Stimulated activated naive CD8-positive, alpha-beta T cell treated with anti-CD3 and anti-CD28 coated beads, Interleukin-15, amount 100 ng/mL, for 72 hours (primary cell): Measurements from ENCODE around the gene OXTR.

ENCODE experiments used
- ATAC-seq: fragments of 150-1000 bp; cut with Tn5 transposase; 2 replicates; pipeline ENCODE4 v1.10.0; 2021; ENCODE audit warnings: mild to moderate bottlenecking, moderate library complexity
- DNase-seq, 2 donors: peaks; one replicate each; pipeline ENCODE4 v3.0.0; 2021 to 2022
- H3K27ac Mint-ChIP-seq, 2 donors: one replicate each; pipeline ENCODE4 v1.8.0; 2022; ENCODE audit warnings: mild to moderate bottlenecking in 2 of 2, mixed read lengths in 2 of 2, moderate library complexity in 2 of 2
- H3K27me3 Mint-ChIP-seq: one replicate; pipeline ENCODE4 v1.8.0; 2022; ENCODE audit warnings: mixed read lengths
- H3K4me1 Mint-ChIP-seq: one replicate; pipeline ENCODE4 v1.8.0; 2022; ENCODE audit warnings: mild to moderate bottlenecking, mixed read lengths
- H3K4me3 Mint-ChIP-seq, 2 donors: one replicate each; pipeline ENCODE4 v1.8.0; 2022; ENCODE audit warnings: mild to moderate bottlenecking in 2 of 2, mixed read lengths in 2 of 2, moderate library complexity in 1 of 2
- H3K9me3 Mint-ChIP-seq, 2 donors: one replicate each; pipeline ENCODE4 v1.8.0; 2022; ENCODE audit warnings: mixed read lengths in 2 of 2

The OXTR gene

DNA sequence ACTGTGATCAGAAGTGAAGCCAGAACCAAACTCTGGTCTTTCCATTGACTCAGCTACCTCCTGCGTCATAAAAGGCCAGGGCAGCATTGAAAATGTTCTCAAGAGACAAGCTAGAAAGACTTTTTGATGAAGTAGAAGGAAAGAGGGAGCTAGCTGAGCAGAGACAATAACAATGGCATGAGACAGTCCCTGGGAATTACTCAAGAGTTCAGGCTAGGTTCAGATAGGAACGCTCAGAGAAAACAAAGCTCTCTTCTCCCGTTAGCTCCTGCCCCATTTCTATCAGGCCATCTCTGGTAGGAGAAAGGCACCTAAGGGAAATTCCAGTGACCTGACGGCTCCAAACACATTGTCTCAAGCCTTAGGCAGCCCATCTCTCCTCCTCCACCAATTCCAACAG lies 7.0 kb upstream of the OXTR start:
- H3K9me3 Mint-ChIP-seq, result no peaks in the 10 kb centered on the region
- H3K27ac Mint-ChIP-seq, result no peak overlapping the region
- peaks cover 46% of the 10 kb centered on the region for H3K27me3 Mint-ChIP-seq
- H3K4me3 Mint-ChIP-seq, result no peak overlapping the region
- H3K4me1 Mint-ChIP-seq, result no peaks in the 10 kb centered on the region
- ATAC-seq, result no peak
- DNase-seq, result no peak

DNA sequence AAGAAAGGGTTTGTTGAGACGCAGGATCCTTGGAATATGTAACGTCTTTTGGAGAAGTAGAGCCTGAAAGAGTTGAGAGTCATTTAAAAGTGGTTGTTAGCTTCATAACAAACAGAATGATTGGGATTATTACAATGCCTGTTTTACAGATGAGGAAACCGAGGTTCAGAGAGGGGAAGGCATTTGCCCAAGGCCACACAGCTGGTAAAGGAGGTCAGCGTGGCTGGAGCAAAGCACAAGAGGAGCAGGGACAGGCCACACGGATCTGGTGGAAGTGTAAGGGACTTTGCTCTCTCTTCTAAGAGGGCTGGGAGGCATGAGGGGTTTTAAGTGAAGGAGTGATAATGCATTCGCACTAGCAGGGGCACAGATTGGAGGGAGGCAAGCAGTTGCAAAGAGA lies 6.2 kb upstream of the OXTR start:
- Mint-ChIP-seq H3K9me3 (no peaks in the 10 kb centered on the region), H3K4me3 (no peak overlapping the region), H3K27me3 (peaks cover 54% of the 10 kb centered on the region), H3K27ac (peak overlapping the region in 1 of 2 donors; percentile 56), H3K4me1 (no peaks in the 10 kb centered on the region)
- ATAC-seq (no peak), DNase-seq (no peak)

DNA sequence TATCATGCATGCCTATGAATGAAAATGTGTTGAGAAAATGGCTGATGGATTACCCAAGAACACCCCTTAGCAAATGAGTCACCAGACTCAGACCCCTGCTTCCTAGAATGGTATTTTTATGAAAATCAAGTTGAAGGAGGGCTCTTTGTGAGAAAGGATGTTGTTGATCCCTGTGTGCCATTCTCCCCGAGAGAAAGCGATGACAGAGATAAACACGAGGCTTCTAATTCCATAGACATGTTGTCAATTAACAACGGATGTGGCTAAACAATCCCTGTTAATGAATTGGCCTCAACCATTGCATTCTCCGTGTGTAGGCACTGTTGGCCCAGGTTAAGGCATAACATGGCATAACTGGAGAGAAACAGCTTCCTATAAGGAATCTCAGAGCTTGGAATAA lies 5.8 kb upstream of the OXTR start:
- Mint-ChIP-seq H3K4me1 (no peaks in the 10 kb centered on the region), H3K27ac (no peak overlapping the region), H3K4me3 (no peak overlapping the region), H3K27me3 (peaks cover 58% of the 10 kb centered on the region), H3K9me3 (no peaks in the 10 kb centered on the region)
- ATAC-seq (no peak), DNase-seq (no peak)

DNA sequence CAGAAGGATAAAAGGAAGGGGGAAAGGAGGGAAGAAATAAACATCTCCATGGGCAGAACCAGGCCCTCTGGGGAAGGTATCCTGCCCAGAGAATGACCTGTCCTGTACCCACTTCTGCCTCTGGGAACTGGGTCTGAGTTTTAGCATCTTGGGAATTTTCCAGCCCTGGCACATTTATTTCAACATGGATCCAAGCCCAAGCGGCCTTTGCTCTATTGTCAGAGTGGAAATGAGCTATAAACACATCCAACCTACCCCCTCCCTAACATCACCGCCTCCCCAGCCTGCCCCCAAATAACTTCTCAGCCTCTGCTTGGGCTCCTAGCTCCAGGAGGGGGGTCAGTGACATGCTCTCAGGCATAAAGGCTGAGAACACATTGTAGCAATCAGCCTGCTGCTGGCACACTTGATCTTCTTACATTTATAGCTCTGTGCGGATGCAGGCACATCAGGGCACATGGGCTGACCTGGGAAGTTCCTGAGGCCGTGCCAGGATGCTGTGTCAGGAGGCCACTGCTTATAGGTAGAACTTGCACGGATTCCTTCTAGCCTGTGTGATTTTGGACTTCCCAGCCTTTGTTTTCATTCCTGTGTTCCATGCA lies 4.6 kb upstream of the OXTR start:
- Mint-ChIP-seq H3K27ac (no peak overlapping the region), H3K4me3 (no peak overlapping the region), H3K4me1 (peaks cover 7% of the 10 kb centered on the region), H3K27me3 (peaks cover 69% of the 10 kb centered on the region), H3K9me3 (no peaks in the 10 kb centered on the region)
- no peak for DNase-seq
- no peak for ATAC-seq

DNA sequence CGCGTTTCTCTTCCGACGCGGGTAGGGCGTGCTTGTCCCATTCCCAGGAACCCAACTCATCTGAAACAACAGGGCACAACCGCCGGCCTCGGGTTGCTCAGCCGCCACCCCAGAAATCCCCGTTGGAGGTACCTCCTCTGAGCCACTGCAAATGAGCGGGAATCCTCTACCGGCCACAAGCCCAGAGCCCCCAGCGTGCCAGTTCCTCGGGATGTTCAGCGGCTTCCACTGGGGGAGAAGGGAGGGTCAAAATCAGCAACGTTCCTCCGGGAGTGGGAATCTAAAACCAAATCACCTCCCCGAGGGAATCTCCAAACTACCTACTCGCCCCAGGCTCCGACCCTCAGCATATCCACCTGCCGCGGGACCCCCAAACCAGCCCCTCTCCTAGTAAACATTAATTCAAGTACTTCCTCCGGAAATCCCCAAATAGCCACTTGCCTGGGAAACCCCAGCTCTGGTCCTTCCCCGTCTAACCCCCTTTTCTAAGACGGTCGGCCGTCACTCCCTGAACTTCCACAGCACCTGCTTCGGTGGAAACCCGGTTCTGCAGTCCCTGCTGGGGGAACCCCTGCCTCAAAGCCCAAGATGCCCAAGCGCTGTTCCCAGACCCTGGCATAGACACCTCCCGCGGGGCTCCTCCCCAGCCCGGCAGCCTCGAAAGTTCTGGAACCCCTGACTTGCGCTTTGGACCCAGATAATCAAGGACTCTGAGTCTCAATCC lies 887 bp downstream of the OXTR start:
- DNase-seq, result peak in 1 of 2 donors; percentile 24
- Mint-ChIP-seq H3K4me1 (peaks cover 18% of the 10 kb centered on the region), H3K9me3 (no peaks in the 10 kb centered on the region), H3K27ac (peak overlapping the region; percentile 31 to 35), H3K4me3 (peak overlapping the region; percentile 74 to 83), H3K27me3 (peaks cover 62% of the 10 kb centered on the region)
- peak; percentile 21 for ATAC-seq

DNA sequence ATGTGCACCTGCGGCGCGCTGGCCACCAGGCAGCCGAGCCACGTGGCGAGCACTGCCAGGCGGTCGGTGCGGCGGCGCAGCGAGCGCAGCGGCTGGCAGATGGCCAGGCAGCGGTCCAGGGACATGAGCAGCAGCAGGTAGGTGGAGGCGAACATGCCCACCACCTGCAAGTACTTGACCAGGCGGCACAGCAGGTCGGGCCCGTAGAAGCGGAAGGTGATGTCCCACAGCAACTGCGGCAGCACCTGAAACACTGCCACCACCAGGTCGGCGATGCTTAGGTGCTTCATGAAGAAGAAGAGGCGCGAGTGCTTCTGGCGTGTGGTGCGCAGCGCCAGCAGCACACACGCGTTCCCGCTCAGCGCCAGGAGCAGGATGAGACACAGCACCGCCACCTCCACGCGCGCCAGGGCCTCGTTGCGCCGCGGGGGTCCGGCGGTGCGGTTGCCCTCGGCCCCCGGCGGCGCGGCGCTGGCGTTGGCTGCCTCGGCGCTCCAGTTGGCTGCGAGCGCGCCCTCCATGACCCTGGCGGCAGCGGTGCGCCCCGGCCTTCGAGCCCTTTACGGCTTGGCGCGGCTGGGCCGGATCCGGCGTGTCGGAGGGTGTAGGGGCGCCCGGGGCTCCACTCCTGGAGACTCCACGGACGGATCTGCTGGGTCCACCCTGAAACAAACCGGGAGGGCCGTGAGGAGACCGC lies 1.6 kb downstream of the OXTR start:
- peaks cover 18% of the 10 kb centered on the region for H3K4me1 Mint-ChIP-seq
- ATAC-seq, result peak; percentile 65
- no peaks in the 10 kb centered on the region for H3K9me3 Mint-ChIP-seq
- peak; percentile 32 to 41 for DNase-seq
- H3K4me3 Mint-ChIP-seq, result peak overlapping the region; percentile 74 to 83
- H3K27ac Mint-ChIP-seq, result no peak overlapping the region
- peaks cover 62% of the 10 kb centered on the region for H3K27me3 Mint-ChIP-seq

DNA sequence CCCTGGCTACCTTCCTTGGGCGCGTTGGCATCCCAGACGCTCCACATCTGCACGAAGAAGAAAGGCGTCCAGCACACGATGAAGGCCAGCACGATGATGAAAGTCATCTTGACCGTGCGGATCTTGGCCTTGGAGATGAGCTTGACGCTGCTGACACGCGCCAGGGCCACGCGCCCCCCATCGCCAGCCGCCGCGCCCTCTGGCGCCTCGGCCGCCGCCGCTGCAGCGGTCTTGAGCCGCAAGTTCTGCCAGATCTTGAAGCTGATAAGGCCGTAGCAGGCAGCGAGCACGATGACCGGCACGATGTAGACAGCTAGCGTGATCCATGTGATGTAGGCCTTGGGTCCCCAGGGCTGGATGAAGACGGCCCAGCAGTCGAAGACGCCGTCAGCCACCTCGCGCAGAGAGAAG lies 2.2 kb downstream of the OXTR start:
- Mint-ChIP-seq H3K4me1 (peaks cover 18% of the 10 kb centered on the region), H3K27me3 (peaks cover 61% of the 10 kb centered on the region), H3K9me3 (no peaks in the 10 kb centered on the region), H3K27ac (no peak overlapping the region), H3K4me3 (peak overlapping the region in 1 of 2 donors; percentile 51)
- no peak for ATAC-seq
- no peak for DNase-seq

DNA sequence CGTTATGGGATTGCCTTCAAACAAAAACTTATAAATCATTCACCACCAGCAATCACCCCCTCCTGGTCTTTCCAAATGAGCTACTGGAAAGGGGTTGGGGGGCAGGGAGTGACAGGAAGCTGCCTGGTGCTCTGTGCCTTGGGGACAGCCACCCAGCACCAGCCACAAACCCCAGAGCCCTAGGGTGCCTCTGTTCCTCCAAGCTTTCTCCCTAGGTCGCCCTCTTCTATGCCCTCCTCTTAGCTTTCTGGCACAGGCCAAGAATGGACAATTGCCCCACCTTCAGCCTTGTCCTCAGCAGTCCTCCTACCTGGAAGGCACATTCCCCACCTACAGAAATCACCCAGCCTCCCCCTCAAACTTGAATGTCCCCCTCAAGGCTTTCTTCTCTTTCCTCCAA lies 3.3 kb downstream of the OXTR start:
- H3K27ac Mint-ChIP-seq, result no peak overlapping the region
- H3K4me1 Mint-ChIP-seq, result peaks cover 18% of the 10 kb centered on the region
- H3K27me3 Mint-ChIP-seq, result peaks cover 50% of the 10 kb centered on the region
- no peaks in the 10 kb centered on the region for H3K9me3 Mint-ChIP-seq
- ATAC-seq (no peak), DNase-seq (no peak)
- H3K4me3 Mint-ChIP-seq, result no peak overlapping the region

DNA sequence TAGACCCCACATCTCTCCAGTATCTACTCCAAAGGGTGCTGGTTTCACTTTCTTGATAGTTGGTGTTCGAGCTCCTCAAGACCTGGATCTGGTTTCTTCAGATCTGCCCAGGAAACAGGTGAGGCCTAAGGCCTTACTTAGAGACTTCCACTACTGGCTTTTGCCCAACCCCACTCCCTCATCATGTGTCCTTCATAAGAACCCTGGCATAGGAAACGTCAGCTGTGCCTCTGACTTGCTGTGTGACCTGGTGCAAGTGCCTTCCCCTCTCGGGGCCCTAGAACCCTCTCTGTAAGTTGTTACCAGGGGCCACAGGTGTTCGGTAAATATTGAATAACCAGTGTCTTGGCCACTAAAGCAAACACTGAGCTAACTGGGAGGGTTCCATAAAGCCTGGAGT lies 3.9 kb downstream of the OXTR start:
- peaks cover 18% of the 10 kb centered on the region for H3K4me1 Mint-ChIP-seq
- peaks cover 44% of the 10 kb centered on the region for H3K27me3 Mint-ChIP-seq
- no peak for DNase-seq
- no peak for ATAC-seq
- H3K9me3 Mint-ChIP-seq, result no peaks in the 10 kb centered on the region
- no peak overlapping the region for H3K27ac Mint-ChIP-seq
- H3K4me3 Mint-ChIP-seq, result no peak overlapping the region

DNA sequence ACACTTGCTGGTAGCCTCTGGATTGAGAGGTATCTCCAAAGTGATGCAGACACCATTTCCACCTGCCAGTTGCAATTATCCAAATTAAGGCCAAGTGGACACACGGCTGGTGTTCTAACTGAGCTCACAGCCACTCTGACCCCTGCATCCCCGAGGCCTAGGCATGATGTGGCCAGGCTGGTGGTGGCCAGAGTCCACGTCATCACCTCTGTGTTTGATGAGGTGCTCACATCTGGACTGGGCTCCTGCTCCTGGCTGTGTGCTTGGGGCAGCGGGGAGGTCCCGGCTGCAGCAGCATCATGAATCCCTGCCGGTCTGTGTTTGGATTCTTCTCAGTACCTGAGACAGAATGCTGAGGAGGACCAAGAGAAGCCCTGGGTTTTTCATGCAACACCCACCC lies 4.9 kb downstream of the OXTR start:
- no peak for ATAC-seq
- no peak for DNase-seq
- H3K4me3 Mint-ChIP-seq, result no peak overlapping the region
- no peaks in the 10 kb centered on the region for H3K9me3 Mint-ChIP-seq
- H3K4me1 Mint-ChIP-seq, result peaks cover 15% of the 10 kb centered on the region
- peaks cover 35% of the 10 kb centered on the region for H3K27me3 Mint-ChIP-seq
- peak overlapping the region in 1 of 2 donors; percentile 16 for H3K27ac Mint-ChIP-seq

DNA sequence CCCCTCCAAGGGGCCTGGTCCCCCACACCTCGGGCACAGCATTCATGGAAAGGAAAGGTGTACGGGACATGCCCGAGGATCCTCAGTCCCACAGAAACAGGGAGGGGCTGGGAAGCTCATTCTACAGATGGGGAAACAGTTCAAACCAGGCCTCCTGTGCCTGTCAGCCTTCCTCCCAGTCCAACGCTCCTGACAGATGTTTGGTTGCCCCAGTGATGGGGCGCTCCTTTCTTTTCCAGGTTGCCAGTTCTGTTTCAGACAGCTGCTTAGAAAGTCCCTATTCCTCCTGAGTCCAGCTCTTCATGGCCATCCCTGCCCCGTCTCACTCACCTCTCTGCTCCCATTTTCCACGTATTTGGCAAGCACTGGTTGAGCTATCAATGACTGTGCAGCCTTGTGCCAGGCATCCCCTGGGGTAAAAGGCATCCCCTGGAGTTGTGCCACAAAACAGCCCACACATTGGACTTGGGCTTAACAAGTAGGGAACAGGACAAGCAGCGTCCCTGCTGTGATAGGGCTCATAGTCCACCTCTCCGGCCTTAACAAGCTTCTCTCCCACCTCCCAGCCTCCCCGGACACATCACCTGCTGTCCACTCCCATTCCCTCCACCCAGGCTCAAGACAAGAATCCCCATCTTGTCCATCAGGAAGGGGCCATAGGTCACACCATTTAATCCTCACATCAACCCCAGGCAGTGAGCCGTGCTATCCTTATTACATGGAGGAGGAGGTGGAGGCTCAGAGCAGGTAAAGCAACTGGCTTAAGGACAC lies 6.6 kb downstream of the OXTR start:
- Mint-ChIP-seq H3K9me3 (no peaks in the 10 kb centered on the region), H3K4me3 (no peak overlapping the region), H3K27me3 (peaks cover 17% of the 10 kb centered on the region), H3K4me1 (no peaks in the 10 kb centered on the region), H3K27ac (peak overlapping the region in 1 of 2 donors; percentile 46)
- ATAC-seq (no peak), DNase-seq (no peak)

DNA sequence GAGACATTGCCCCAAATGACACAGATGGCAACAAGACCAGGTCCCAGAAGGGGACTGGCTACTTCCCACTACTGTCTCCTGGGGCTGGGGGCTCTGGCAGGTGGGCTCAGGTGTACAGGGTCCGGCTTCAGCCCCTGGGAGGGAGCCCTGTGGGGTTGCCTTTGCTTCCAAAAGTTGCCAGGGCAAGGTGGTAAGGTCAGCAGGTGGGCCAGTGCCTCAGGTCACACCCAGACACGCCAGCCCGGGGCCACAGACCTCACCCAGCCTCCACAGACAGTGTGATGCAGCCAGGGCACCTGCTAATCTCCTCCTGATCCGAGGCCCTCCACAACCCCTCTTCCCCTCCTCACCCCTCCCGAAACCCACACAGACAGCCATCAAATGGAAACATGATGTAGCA lies 7.5 kb downstream of the OXTR start:
- Mint-ChIP-seq H3K27me3 (peaks cover 8% of the 10 kb centered on the region), H3K4me3 (no peak overlapping the region), H3K4me1 (no peaks in the 10 kb centered on the region), H3K27ac (no peak overlapping the region), H3K9me3 (no peaks in the 10 kb centered on the region)
- ATAC-seq, result no peak
- no peak for DNase-seq

DNA sequence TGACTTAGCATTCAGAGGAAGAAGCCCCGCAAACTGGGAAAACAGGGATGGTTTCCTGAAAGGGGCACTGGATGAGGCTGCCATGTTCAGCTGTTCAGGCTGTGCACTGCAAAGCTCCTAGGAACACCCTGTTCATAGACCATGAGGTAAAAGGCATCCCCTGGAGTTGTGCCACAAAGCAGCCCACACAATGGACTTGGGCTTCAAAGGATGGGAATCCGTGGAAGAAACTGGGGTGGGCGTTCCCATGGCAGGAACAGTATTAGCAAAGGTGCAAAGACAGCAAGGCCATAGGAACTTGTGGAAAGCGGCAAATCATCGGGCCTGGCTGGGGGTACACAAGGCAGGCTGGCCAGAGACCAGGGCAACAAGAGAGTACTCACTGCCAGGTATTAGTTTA lies 8.9 kb downstream of the OXTR start:
- DNase-seq, result no peak
- no peaks in the 10 kb centered on the region for H3K4me1 Mint-ChIP-seq
- H3K27me3 Mint-ChIP-seq, result no peaks in the 10 kb centered on the region
- no peak for ATAC-seq
- no peaks in the 10 kb centered on the region for H3K9me3 Mint-ChIP-seq
- H3K4me3 Mint-ChIP-seq, result no peak overlapping the region
- peak overlapping the region in 1 of 2 donors; percentile 27 for H3K27ac Mint-ChIP-seq

DNA sequence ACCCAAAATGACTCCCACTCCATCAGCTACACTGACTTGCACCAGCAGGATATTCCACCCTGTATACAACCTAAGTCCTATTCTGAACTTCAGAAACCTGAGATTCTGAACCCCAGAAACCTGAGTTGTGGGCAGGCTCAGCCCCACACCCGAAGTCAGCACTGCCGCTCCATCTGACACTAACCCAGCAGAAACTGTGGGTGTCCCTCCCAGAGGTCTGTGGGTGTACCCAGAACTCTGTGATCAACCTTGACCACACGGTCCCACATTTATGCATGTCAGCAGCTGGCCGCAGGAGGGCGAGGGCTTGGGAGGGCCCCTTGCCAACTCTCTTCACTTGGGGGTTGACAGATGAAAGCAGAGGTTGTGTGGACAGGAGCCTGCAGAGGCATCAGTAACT lies 9.3 kb downstream of the OXTR start:
- no peak for ATAC-seq
- Mint-ChIP-seq H3K4me3 (no peak overlapping the region), H3K27me3 (no peaks in the 10 kb centered on the region), H3K9me3 (no peaks in the 10 kb centered on the region), H3K4me1 (no peaks in the 10 kb centered on the region), H3K27ac (no peak overlapping the region)
- DNase-seq, result no peak

DNA sequence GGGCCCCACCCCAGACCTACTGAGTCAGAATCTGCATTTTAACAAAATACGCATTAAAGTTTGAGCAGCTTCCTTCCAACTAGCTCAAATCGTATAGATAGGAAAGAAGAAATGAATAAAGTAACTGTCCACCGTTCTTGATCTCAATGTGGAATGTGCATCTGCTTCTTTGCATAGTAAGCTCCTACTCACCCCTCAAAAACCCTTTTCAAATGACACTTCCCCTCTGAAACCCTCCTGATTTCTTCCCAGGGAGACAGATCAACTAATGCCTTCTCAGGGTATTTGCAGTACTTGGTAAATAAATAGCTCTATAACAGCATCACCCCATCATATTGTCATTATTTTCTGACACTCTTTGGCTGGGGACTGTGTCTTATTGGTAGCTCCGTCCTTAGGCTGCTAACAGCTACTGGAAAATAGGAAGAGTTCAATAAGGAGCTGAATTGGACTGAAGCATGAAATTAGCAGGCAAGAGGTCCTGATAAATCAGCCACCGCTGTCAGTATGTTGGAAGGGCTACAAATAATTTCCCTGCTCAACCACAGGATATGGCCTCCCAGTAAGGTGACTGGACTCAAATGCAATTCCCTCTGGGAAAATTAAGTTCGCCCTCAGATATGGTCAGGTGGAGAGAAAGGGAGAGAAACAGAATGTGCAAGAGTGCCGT lies 10.2 kb downstream of the OXTR start:
- no peaks in the 10 kb centered on the region for H3K27me3 Mint-ChIP-seq
- H3K9me3 Mint-ChIP-seq, result no peaks in the 10 kb centered on the region
- no peak for ATAC-seq
- no peak for DNase-seq
- no peak overlapping the region for H3K4me3 Mint-ChIP-seq
- H3K27ac Mint-ChIP-seq, result peak overlapping the region in 1 of 2 donors; percentile 64
- no peaks in the 10 kb centered on the region for H3K4me1 Mint-ChIP-seq
